Stomach (tissue), 9 donors: ENCODE data around the gene TTC28. TPM values are rescaled to one million over a fixed set of nuclear protein-coding genes. Genes with fewer than 3 reads are reported as not detected.
A peak's percentile ranks its signal among the peaks of the same experiment; 100 is the strongest.

ENCODE experiments used
- DNase-seq, 2 donors: peaks; one replicate each; pipeline versions ENCODE4 v3.0.0 to v3.0.0-alpha.2; 2013 to 2019
- H3K27ac ChIP-seq, 5 donors: fragments of 200-600 bp in 4 of 5; sonication (generic) in 4 of 5; one replicate each; pipeline ENCODE4 v1.5.1; 2013 to 2019; ENCODE audit warnings: mild to moderate bottlenecking in 1 of 5, moderate library complexity in 1 of 5
- H3K27me3 ChIP-seq, 3 donors: fragments of 200-600 bp; sonication (generic); one replicate each; pipeline ENCODE4 v1.5.1; 2017 to 2019; ENCODE audit warnings: mixed run types in 1 of 3
- H3K36me3 ChIP-seq, 4 donors: fragments of 200-600 bp; sonication (generic); 1 replicate in 3 of 4; 2 replicates in 1 of 4; pipeline ENCODE4 v1.5.1; 2016 to 2019
- H3K4me1 ChIP-seq, 4 donors: fragments of 200-600 bp; sonication (generic); one replicate each; pipeline ENCODE4 v1.5.1; 2016 to 2019
- H3K4me3 ChIP-seq, 4 donors: fragments of 200-600 bp; sonication (generic) in 3 of 4; one replicate each; pipeline ENCODE4 v1.5.1; 2016 to 2019; ENCODE audit warnings: mild to moderate bottlenecking in 1 of 4
- H3K9me3 ChIP-seq, 4 donors: fragments of 200-600 bp; sonication (generic); one replicate each; pipeline ENCODE4 v1.5.1; 2016 to 2019
- CTCF ChIP-seq, 7 experiments: fragments of 450-650 bp in 4 of 7; fragments of 200-600 bp in 3 of 7; sonication (generic) in 3 of 7; IDR thresholded peaks; one replicate each; pipeline ENCODE4 v1.5.1; 2016 to 2019; ENCODE audit warnings: antibody characterized with exemption in 7 of 7, control low read depth in 2 of 7, mild to moderate bottlenecking in 1 of 7
- EP300 ChIP-seq: sonication (generic); formaldehyde crosslinking; IDR thresholded peaks from one replicate; pipeline ENCODE4 v1.6.1; 2017; ENCODE audit warnings: antibody characterized with exemption
- POLR2A ChIP-seq, 4 donors: fragments of 450-650 bp; IDR thresholded peaks; one replicate each; pipeline ENCODE4 v1.6.1; 2016; ENCODE audit warnings: antibody characterized with exemption in 4 of 4, control low read depth in 2 of 4, mild to moderate bottlenecking in 1 of 4, moderate library complexity in 1 of 4
- POLR2AphosphoS5 ChIP-seq, 3 donors: sonication (generic); formaldehyde crosslinking; IDR thresholded peaks; one replicate each; pipeline ENCODE4 v1.6.1; 2016; ENCODE audit warnings: antibody characterized with exemption in 3 of 3
- WGBS, 5 donors: extraction: QIAGEN DNeasy Blood & Tissue Kit in 3 of 5; methylation state at CpG; one replicate each; pipeline versions ENCODE4 v1.1.5 to v1.1.7; 2013 to 2018; 5-methylcytosine and 5-hydroxymethylcytosine counted together
- intact Hi-C: fragments of 100-400 bp; cut with DNase I; formaldehyde crosslinking; loops from one replicate; pipeline ENCODE4 v1.15.1; 2023; ENCODE audit warnings: low total_unique reads
- polyA plus RNA-seq, 3 donors: library from polyadenylated mRNA; stranded (reverse); fragments of 200-250 nt; gene quantifications; one replicate each; pipeline ENCODE4 v1.2.3, GENCODE V29; 2013
- total RNA-seq, 5 donors: library from RNA; depleted of rRNA; stranded (reverse); fragments of >200 nt; gene quantifications; one replicate each; pipeline versions ENCODE4 v1.1.0 to v1.2.3, GENCODE V29; 2014 to 2016
- donor health status: healthy with polysubstance abuse.
- donor health status: Bipolar disorder and iron deficiency.
- donor health status: healthy.

The TTC28 gene
- total and polyA plus RNA-seq, 8 donors, result 1.7 to 53.4 (median 24.6) TPM

DNA sequence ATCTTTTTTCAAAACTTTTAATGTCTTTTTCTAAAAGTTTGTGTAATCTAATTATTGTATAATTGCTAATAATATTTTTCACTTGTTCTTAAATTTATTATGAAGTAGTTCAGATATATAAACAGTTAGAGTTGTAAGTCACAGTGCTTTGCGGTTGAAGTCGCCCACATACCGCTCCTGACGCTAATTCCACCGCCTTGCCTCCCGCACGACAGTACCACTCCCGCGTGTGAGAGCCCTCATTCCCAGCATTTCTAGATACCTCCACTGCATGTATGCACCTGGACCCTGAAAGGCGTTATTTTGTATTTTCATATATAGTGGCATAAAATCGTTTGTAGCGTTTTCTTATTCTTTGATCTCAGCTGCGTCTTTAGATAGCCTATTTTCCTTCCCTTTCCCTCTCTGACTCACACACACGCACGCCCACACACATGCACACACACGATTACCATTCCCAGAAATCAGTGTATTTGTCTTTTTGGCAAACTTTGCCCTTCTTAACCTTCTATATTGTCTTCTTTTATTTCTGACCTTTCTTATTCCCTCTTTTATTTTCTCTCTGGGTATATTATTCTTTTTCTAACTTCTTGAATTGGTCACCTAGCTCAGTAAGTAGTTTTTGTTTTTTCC lies 704.1 kb downstream of the TTC28 start:
- WGBS, 5 donors, result 77 to 90% (median 82%) methylated on average over 16 of the region's 16 CpGs
- no peak for DNase-seq
- TF ChIP-seq POLR2AphosphoS5 (IDR thresholded peaks at IDR 0.05), result no peak
- no peak for TF ChIP-seq POLR2A (IDR thresholded peaks at IDR 0.05)
- no peak for TF ChIP-seq CTCF (IDR thresholded peaks at IDR 0.05)
- no peak for TF ChIP-seq EP300
- Histone ChIP-seq H3K4me1 (peaks cover 0 to 16% (median 11%) of the 10 kb centered on the region in 4 donors), H3K4me3 (no peak overlapping the region), H3K36me3 (peaks cover 0 to 8% (median 2%) of the 10 kb centered on the region in 4 donors), H3K27me3 (no peaks in the 10 kb centered on the region), H3K9me3 (peaks cover 0 to 5% (median 0%) of the 10 kb centered on the region in 4 donors), H3K27ac (no peak overlapping the region)
- intact Hi-C loops, result no loop called here

- peak in 1 of 2 donors; percentile 39 for DNase-seq
- H3K27ac ChIP-seq, result no peak overlapping the region
- peaks cover 0 to 13% (median 10%) of the 10 kb centered on the region in 4 donors for H3K4me1 ChIP-seq
- no peak overlapping the region for H3K4me3 ChIP-seq
- peaks cover 0 to 19% (median 0%) of the 10 kb centered on the region in 4 donors for H3K36me3 ChIP-seq
- TF ChIP-seq CTCF (IDR thresholded peaks at IDR 0.05) (no peak), POLR2AphosphoS5 (IDR thresholded peaks at IDR 0.05) (no peak), POLR2A (IDR thresholded peaks at IDR 0.05) (no peak), EP300 (no peak)
- peaks cover 0 to 6% (median 0%) of the 10 kb centered on the region in 4 donors for H3K9me3 ChIP-seq
- 65 to 94% (median 86%) methylated on average over 1 of the region's 1 CpG for WGBS, 5 donors
- H3K27me3 ChIP-seq, result no peaks in the 10 kb centered on the region
- intact Hi-C loops, result no loop called here
These were observed 705.8 kb downstream of the TTC28 start for GRCh38 chr22:27973846-27974245.

DNA sequence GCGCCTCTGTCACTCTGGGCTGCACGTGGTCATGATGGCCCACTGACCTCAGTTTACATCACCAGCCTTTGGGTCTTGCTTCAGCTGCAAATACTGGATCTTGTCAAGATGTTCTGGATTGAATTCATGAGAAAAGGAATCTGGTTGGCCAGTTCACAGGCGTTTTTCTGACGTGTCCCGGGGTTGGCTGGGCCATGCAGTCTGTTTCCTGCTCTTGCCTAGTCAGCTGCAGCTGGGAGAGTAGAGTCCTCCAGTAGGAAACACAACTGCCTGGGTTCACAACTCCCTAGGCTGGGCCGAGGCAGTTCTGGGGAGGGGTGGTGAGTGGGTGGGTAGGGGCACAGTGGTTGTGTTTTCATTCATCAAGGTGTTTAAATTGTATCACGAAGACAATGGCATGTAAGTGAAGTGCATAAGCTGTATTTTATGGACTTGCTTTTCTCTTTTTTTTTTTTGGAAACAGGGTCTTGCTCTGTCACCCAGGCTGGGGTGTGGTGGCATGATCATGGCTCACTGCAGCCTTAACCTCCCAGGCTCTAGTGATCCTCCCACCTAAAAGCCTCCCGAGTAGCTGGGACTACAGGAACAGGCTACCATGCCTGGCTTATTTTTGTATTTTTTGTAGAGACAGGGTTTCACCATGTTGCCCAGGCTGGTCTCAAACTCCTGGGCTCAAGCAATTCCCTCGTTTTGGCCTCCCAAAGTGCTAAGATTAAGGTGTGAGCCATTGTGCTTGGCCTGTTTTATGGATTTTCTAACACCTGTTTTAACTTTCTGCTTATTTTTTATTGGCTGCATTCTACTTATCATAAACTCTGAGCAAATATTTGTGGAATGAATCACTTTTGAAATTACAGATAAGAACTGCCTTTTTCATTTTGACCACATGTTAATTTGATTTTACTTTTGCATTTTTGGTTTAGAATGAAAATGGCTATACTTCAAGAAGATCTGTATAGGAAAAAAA lies 706.6 kb downstream of the TTC28 start:
- Histone ChIP-seq H3K4me1 (peaks cover 0 to 13% (median 7%) of the 10 kb centered on the region in 4 donors), H3K36me3 (peaks cover 0 to 15% (median 0%) of the 10 kb centered on the region in 4 donors), H3K9me3 (peaks cover 0 to 6% (median 0%) of the 10 kb centered on the region in 4 donors), H3K4me3 (no peak overlapping the region), H3K27ac (no peak overlapping the region), H3K27me3 (no peaks in the 10 kb centered on the region)
- 81 to 86% (median 85%) methylated on average over 9 of the region's 9 CpGs for WGBS, 5 donors
- DNase-seq, result peak in 1 of 2 donors; percentile 22
- intact Hi-C loops, result no loop called here
- no peak for TF ChIP-seq POLR2A (IDR thresholded peaks at IDR 0.05)
- TF ChIP-seq CTCF (IDR thresholded peaks at IDR 0.05), result no peak
- TF ChIP-seq EP300, result no peak

GRCh38 chr22:27971926-27972325 lies 707.7 kb downstream of the TTC28 start:
- Histone ChIP-seq H3K9me3 (peaks cover 0 to 6% (median 0%) of the 10 kb centered on the region in 4 donors), H3K27me3 (no peaks in the 10 kb centered on the region), H3K4me1 (peaks cover 0 to 13% (median 7%) of the 10 kb centered on the region in 4 donors), H3K36me3 (peaks cover 0 to 11% (median 0%) of the 10 kb centered on the region in 4 donors), H3K4me3 (no peak overlapping the region), H3K27ac (no peak overlapping the region)
- no peak for DNase-seq
- 93 to 98% (median 97%) methylated on average over 1 of the region's 1 CpG for WGBS, 5 donors
- intact Hi-C loops, result no loop called here
- TF ChIP-seq POLR2A (IDR thresholded peaks at IDR 0.05) (no peak), EP300 (no peak), CTCF (IDR thresholded peaks at IDR 0.05) (no peak), POLR2AphosphoS5 (IDR thresholded peaks at IDR 0.05) (no peak)
